Measurements from ENCODE around the gene ATP6V1B1.

- no peak for TF ChIP-seq CTCF (IDR thresholded peaks at IDR 0.05; ENCODE audit: low read depth, low read length, poor library complexity, severe bottlenecking)
- no peak for TF ChIP-seq EZH2phosphoT487 (IDR thresholded peaks at IDR 0.05; ENCODE audit: borderline replicate concordance, low read length)
These were observed 5.0 kb upstream of the ATP6V1B1 start for GRCh38 chr2:70930371-70931329.

Measured in DOHH2 (cell line).